Measurements from ENCODE around the gene TCF19.

Gene TCF19

GRCh38 chr6:31158140-31158862 is at the start of gene TCF19:
TCF19 (plus strand) TSS chr6:31158589; CDS start chr6:31159470, 881 bp downstream.
- DNase-seq = peak; percentile 96

GRCh38 chr6:31110825-31111582 is 47.4 kb upstream of the TCF19 start:
- no peak for DNase-seq

- no peak for DNase-seq
Measured at GRCh38 chr6:31111712-31112111, 46.7 kb upstream of the TCF19 start.

GRCh38 chr6:31112478-31112877 is 45.9 kb upstream of the TCF19 start, which contains the start of gene C6orf15:
C6orf15 (minus strand) TSS chr6:31112575; CDS start chr6:31112555, 20 bp downstream.
- no peak for DNase-seq

GRCh38 chr6:31113861-31114540 is 44.4 kb upstream of the TCF19 start:
- no peak for DNase-seq

- no peak for DNase-seq
Measured at GRCh38 chr6:31114541-31114878, 43.9 kb upstream of the TCF19 start, which contains the start of gene PSORS1C1. PSORS1C1 (plus strand) TSS chr6:31114800; CDS start chr6:31129633, 14,833 bp downstream.

GRCh38 chr6:31114970-31115849 is 43.2 kb upstream of the TCF19 start:
- DNase-seq = no peak

GRCh38 chr6:31115941-31116560 is 42.3 kb upstream of the TCF19 start:
- no peak for DNase-seq

- DNase-seq = no peak
Measured at GRCh38 chr6:31116661-31117385, 41.6 kb upstream of the TCF19 start.

GRCh38 chr6:31118178-31118577 is 40.2 kb upstream of the TCF19 start:
- no peak for DNase-seq

- no peak for DNase-seq
Measured at GRCh38 chr6:31120151-31120915, 38.1 kb upstream of the TCF19 start, which contains the start of gene CDSN. CDSN (minus strand) TSS chr6:31120446; CDS start chr6:31120419, 27 bp downstream.

GRCh38 chr6:31121131-31121790 is 37.1 kb upstream of the TCF19 start:
- DNase-seq = no peak

- DNase-seq = no peak
Measured at GRCh38 chr6:31122791-31123706, 35.3 kb upstream of the TCF19 start.

GRCh38 chr6:31125162-31125561 is 33.2 kb upstream of the TCF19 start:
- DNase-seq = no peak

- DNase-seq = no peak
Measured at GRCh38 chr6:31125586-31126363, 32.6 kb upstream of the TCF19 start.

- DNase-seq = no peak
Measured at GRCh38 chr6:31126396-31127175, 31.8 kb upstream of the TCF19 start.

- peak; percentile 5 for DNase-seq
Measured at GRCh38 chr6:31128093-31128676, 30.2 kb upstream of the TCF19 start.

Measured in DMS79 (cell line).